HL-60 (cell line): ENCODE measurements around the gene CD3D.
A peak's percentile ranks its signal among the peaks of the same experiment; 100 is the strongest.

Source experiments
- DNase-seq, 2 experiments: peaks; one replicate each; pipeline ENCODE4 v3.0.0-alpha.2; 2010 to 2020; ENCODE audit warnings: low read depth in 1 of 2, low spot score in 1 of 2
- H3K27ac ChIP-seq: fragments of 250-450 bp; sonication (Bioruptor Pico); replicated peaks from 2 replicates; pipeline ENCODE4 v1.5.1; 2020; ENCODE audit warnings: mild to moderate bottlenecking, moderate library complexity
- H3K27me3 ChIP-seq: fragments of 250-450 bp; sonication (Bioruptor Pico); 2 replicates; pipeline ENCODE4 v1.5.1; 2021; ENCODE audit warnings: mild to moderate bottlenecking, moderate library complexity; ENCODE audit not compliant: insufficient read depth, poor library complexity, severe bottlenecking
- H3K4me3 ChIP-seq: replicated peaks from 2 replicates; pipeline ENCODE4 v1.5.1; 2011; ENCODE audit warnings: mild to moderate bottlenecking, control low read depth, low read length; ENCODE audit not compliant: insufficient read depth
- GABPA ChIP-seq: IDR thresholded peaks from 2 replicates; pipeline ENCODE4 v1.6.1; 2012; ENCODE audit warnings: low read depth
- POLR2AphosphoS5 ChIP-seq: IDR thresholded peaks from 2 replicates; pipeline ENCODE4 v1.6.1; 2012; ENCODE audit warnings: low read depth
- SPI1 ChIP-seq: IDR thresholded peaks from 2 replicates; pipeline ENCODE4 v1.6.1; 2012; ENCODE audit warnings: low read depth, mild to moderate bottlenecking, borderline replicate concordance
- TF ChIP-seq, protein P1 (sequence below): IDR thresholded peaks from one replicate; pipeline ENCODE4 v1.5.1; 2011; ENCODE audit warnings: low read length, control low read depth, inconsistent platforms; ENCODE audit not compliant: insufficient read depth
- TF ChIP-seq, protein P2 (sequence below): IDR thresholded peaks from 2 replicates; pipeline ENCODE4 v1.6.1; 2012; ENCODE audit warnings: low read depth; ENCODE audit not compliant: insufficient replicate concordance

Gene CD3D

DNA sequence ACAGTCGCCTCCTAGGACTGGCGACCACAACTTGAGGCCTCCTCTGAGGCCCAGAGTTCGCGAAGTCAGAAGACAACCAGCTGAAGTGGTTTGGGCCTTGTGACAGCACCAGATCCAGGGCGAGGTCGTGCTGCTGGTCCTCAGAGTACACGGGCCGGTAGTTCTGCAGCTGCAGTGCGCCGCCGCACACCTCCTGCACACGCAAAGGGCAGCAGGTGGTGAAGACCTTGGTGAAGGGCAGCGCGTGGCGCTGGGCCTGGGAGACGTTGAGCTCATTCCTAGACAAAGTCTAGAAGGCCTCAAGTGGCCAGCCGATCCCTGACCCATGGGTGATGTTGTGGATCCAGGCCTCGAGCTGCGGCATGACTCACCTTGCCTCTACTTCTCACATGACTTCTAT is 19.8 kb downstream of the CD3D start:
- no peak overlapping the region for H3K4me3 ChIP-seq
- TF ChIP-seq, protein P1, sequence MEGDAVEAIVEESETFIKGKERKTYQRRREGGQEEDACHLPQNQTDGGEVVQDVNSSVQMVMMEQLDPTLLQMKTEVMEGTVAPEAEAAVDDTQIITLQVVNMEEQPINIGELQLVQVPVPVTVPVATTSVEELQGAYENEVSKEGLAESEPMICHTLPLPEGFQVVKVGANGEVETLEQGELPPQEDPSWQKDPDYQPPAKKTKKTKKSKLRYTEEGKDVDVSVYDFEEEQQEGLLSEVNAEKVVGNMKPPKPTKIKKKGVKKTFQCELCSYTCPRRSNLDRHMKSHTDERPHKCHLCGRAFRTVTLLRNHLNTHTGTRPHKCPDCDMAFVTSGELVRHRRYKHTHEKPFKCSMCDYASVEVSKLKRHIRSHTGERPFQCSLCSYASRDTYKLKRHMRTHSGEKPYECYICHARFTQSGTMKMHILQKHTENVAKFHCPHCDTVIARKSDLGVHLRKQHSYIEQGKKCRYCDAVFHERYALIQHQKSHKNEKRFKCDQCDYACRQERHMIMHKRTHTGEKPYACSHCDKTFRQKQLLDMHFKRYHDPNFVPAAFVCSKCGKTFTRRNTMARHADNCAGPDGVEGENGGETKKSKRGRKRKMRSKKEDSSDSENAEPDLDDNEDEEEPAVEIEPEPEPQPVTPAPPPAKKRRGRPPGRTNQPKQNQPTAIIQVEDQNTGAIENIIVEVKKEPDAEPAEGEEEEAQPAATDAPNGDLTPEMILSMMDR, result no peak
- TF ChIP-seq, protein P2, sequence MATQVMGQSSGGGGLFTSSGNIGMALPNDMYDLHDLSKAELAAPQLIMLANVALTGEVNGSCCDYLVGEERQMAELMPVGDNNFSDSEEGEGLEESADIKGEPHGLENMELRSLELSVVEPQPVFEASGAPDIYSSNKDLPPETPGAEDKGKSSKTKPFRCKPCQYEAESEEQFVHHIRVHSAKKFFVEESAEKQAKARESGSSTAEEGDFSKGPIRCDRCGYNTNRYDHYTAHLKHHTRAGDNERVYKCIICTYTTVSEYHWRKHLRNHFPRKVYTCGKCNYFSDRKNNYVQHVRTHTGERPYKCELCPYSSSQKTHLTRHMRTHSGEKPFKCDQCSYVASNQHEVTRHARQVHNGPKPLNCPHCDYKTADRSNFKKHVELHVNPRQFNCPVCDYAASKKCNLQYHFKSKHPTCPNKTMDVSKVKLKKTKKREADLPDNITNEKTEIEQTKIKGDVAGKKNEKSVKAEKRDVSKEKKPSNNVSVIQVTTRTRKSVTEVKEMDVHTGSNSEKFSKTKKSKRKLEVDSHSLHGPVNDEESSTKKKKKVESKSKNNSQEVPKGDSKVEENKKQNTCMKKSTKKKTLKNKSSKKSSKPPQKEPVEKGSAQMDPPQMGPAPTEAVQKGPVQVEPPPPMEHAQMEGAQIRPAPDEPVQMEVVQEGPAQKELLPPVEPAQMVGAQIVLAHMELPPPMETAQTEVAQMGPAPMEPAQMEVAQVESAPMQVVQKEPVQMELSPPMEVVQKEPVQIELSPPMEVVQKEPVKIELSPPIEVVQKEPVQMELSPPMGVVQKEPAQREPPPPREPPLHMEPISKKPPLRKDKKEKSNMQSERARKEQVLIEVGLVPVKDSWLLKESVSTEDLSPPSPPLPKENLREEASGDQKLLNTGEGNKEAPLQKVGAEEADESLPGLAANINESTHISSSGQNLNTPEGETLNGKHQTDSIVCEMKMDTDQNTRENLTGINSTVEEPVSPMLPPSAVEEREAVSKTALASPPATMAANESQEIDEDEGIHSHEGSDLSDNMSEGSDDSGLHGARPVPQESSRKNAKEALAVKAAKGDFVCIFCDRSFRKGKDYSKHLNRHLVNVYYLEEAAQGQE, result no peak
- TF ChIP-seq POLR2AphosphoS5 (no peak), SPI1 (no peak), GABPA (no peak)
- no peaks in the 10 kb centered on the region for H3K27me3 ChIP-seq
- no peak overlapping the region for H3K27ac ChIP-seq
- no peak for DNase-seq

DNA sequence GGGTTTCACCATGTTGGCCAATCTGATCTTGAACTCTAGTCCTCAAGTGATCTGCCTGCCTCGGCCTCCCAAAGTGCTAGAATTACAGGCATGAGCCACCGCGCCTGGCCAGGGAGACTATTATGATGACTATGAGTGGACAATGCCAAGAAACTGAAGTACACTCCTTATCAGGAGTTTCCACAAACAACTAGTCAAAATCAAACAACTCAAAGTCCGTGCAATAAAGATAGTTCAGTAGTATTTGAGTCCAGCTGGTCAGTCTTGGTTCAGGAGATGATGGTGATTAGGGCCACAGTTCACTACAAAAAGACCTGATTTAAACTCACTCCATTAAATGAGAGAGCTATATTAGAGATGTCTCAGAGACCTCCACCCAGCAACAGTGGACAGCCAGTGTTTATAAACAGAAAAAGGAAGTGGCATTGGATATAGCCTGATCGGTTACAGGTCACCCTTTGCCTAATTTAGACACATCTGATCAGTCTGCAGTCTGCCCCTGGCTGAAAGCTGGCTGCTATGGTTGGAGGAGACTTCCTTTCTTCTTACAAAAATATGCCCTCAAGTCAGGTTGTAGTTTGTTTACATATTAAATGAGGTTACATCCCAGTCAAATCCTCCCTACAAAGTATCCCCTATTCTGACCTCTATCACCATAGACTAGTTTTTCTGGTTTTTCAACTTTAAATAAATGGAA is 21.0 kb downstream of the CD3D start:
- DNase-seq, result peak; percentile 21 to 38
- TF ChIP-seq, protein P1, result no peak
- peak; percentile 56 for TF ChIP-seq SPI1
- TF ChIP-seq, protein P2, result no peak
- Histone ChIP-seq H3K27ac (no peak overlapping the region), H3K27me3 (no peaks in the 10 kb centered on the region), H3K4me3 (no peak overlapping the region)

DNA sequence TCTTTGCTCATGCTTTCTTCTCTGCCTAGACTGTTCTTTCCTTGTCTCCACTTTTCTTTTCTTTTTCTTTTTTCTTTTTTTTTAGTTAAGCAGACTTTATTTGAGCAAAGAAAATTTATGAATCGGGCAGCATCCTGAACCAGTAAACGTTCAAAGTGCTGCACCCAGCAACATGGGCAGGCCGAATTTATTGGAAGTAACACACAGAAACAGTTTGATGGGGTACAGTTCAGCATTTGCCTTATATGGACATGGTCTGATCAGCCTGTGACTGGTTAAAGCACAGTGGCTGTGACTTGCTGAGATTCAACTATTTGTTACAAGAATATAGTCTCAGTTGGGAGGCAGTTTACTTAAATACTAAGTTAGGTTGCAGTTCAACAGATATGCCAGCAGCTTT is 22.0 kb downstream of the CD3D start:
- TF ChIP-seq, protein P2, result no peak
- Histone ChIP-seq H3K27ac (no peak overlapping the region), H3K27me3 (no peaks in the 10 kb centered on the region), H3K4me3 (no peak overlapping the region)
- no peak for DNase-seq
